Neural progenitor cell (in vitro differentiated cells): ENCODE measurements around the gene TTLL10. TPM values are rescaled to one million over a fixed set of nuclear protein-coding genes. Genes with fewer than 3 reads are reported as not detected.

Experiments used
- DNase-seq: peaks from one replicate; pipeline ENCODE4 v3.0.0-alpha.2; 2016; ENCODE audit warnings: low spot score
- H2AFZ ChIP-seq: fragments of 200-600 bp; sonication (generic); replicated peaks from 2 replicates; pipeline ENCODE4 v1.6.1; 2016; ENCODE audit warnings: antibody characterized with exemption
- H3F3A ChIP-seq: fragments of 200-600 bp; sonication (generic); 2 replicates; pipeline ENCODE4 v1.6.1; 2016; ENCODE audit warnings: antibody characterized with exemption, low read depth
- H3K27ac ChIP-seq: fragments of 200-600 bp; sonication (generic); 2 replicates; pipeline ENCODE4 v1.5.1; 2016; ENCODE audit warnings: mild to moderate bottlenecking
- H3K27me3 ChIP-seq: fragments of 200-600 bp; sonication (generic); 2 replicates; pipeline ENCODE4 v1.6.1; 2016; ENCODE audit warnings: mild to moderate bottlenecking, moderate library complexity
- H3K36me3 ChIP-seq: fragments of 200-600 bp; sonication (generic); 2 replicates; pipeline ENCODE4 v1.5.1; 2016
- H3K4me1 ChIP-seq: fragments of 200-600 bp; sonication (generic); 2 replicates; pipeline ENCODE4 v1.6.1; 2016; ENCODE audit warnings: mixed run types
- H3K4me2 ChIP-seq: fragments of 200-600 bp; sonication (generic); 2 replicates; pipeline ENCODE4 v1.6.1; 2016
- H3K4me3 ChIP-seq: fragments of 200-600 bp; sonication (generic); 2 replicates; pipeline ENCODE4 v1.5.1; 2016
- H3K79me2 ChIP-seq: fragments of 200-600 bp; sonication (generic); 2 replicates; pipeline ENCODE4 v1.6.1; 2016; ENCODE audit warnings: low read depth
- H3K9ac ChIP-seq: fragments of 200-600 bp; sonication (generic); 2 replicates; pipeline ENCODE4 v1.6.1; 2016
- H3K9me3 ChIP-seq: fragments of 200-600 bp; sonication (generic); 2 replicates; pipeline ENCODE4 v1.5.1; 2016; ENCODE audit warnings: low read depth
- H4K20me1 ChIP-seq: fragments of 200-600 bp; sonication (generic); 2 replicates; pipeline ENCODE4 v1.6.1; 2016; ENCODE audit warnings: low read depth
- H3K27ac Mint-ChIP-seq: 3 replicates; pipeline ENCODE4 v1.8.0; 2021; ENCODE audit warnings: mixed read lengths
- H3K27me3 Mint-ChIP-seq: 2 replicates; pipeline ENCODE4 v1.8.0; 2022; ENCODE audit warnings: low read depth, mild to moderate bottlenecking, inconsistent platforms, moderate library complexity, mixed read lengths; ENCODE audit not compliant: insufficient read depth
- H3K36me3 Mint-ChIP-seq: 3 replicates; pipeline ENCODE4 v1.8.0; 2021; ENCODE audit warnings: mixed read lengths
- H3K4me1 Mint-ChIP-seq: 3 replicates; pipeline ENCODE4 v1.8.0; 2021; ENCODE audit warnings: mixed read lengths
- H3K4me3 Mint-ChIP-seq: 3 replicates; pipeline ENCODE4 v1.8.0; 2021; ENCODE audit warnings: mild to moderate bottlenecking, moderate library complexity, mixed read lengths
- H3K9me3 Mint-ChIP-seq: 3 replicates; pipeline ENCODE4 v1.8.0; 2020; ENCODE audit warnings: mixed read lengths
- EZH2 ChIP-seq: fragments of 200-600 bp; sonication (generic); IDR thresholded peaks from 2 replicates; pipeline ENCODE4 v1.6.1; 2017; ENCODE audit warnings: antibody characterized with exemption, mild to moderate bottlenecking, moderate library complexity
- EZH2phosphoT487 ChIP-seq: fragments of 200-600 bp; sonication (generic); IDR thresholded peaks from 2 replicates; pipeline ENCODE4 v1.6.1; 2017; ENCODE audit warnings: antibody characterized with exemption
- total RNA-seq: library from RNA; depleted of rRNA; stranded (reverse); fragments of >200 nt; gene quantifications from 2 replicates; pipeline ENCODE4 v1.2.3, GENCODE V29; 2015; ENCODE audit warnings: low replicate concordance
- TF ChIP-seq, protein P1 (sequence below): fragments of 200-600 bp; sonication (generic); IDR thresholded peaks from 2 replicates; pipeline ENCODE4 v1.5.1; 2017; ENCODE audit warnings: antibody characterized with exemption, mild to moderate bottlenecking

TTLL10 gene
- total RNA-seq, 1 donor from 2014 or later, result not detected

DNA sequence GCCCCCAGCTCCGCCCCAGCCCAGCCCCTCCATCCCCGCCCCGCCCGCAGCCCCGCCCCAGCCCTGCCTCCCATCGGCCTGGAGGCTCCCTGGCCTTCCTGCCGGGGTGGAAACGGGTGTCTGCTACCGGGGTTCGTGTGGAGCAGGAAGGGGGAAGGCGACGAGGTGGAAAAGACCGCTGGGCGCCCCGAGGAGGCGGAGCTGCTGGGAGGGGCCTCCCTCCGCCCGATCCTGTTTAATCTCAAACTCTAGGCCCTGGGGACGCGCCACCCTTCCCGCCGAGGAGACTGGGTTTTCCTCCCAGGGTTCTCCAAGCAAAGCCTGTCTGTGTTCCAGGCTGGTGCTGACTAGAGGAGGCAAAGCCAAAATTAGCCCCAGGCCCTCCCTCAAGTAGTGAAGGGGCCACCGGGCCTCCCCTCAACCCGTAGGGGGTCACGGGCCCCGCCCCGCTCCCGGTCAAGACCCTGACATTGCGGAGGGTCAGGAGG, 16.2 kb upstream of the TTLL10 start:
- Histone ChIP-seq H3K27me3 (peaks cover 6% of the 10 kb centered on the region), H3K9me3 (no peaks in the 10 kb centered on the region), H3K4me2 (peak overlapping the region; percentile 99), H3K4me3 (peak overlapping the region; percentile 61), H2AFZ (no peak overlapping the region), H4K20me1 (no peaks in the 10 kb centered on the region), H3F3A (peaks cover 22% of the 10 kb centered on the region), H3K36me3 (no peaks in the 10 kb centered on the region), H3K9ac (no peak overlapping the region), H3K4me1 (peaks cover 19% of the 10 kb centered on the region), H3K27ac (no peak overlapping the region), H3K79me2 (no peaks in the 10 kb centered on the region)
- H3K27ac Mint-ChIP-seq, result no peak overlapping the region
- peaks cover 23% of the 10 kb centered on the region for H3K9me3 Mint-ChIP-seq
- peak overlapping the region; percentile 58 for H3K4me3 Mint-ChIP-seq
- TF ChIP-seq EZH2, result no peak
- TF ChIP-seq, protein P1, sequence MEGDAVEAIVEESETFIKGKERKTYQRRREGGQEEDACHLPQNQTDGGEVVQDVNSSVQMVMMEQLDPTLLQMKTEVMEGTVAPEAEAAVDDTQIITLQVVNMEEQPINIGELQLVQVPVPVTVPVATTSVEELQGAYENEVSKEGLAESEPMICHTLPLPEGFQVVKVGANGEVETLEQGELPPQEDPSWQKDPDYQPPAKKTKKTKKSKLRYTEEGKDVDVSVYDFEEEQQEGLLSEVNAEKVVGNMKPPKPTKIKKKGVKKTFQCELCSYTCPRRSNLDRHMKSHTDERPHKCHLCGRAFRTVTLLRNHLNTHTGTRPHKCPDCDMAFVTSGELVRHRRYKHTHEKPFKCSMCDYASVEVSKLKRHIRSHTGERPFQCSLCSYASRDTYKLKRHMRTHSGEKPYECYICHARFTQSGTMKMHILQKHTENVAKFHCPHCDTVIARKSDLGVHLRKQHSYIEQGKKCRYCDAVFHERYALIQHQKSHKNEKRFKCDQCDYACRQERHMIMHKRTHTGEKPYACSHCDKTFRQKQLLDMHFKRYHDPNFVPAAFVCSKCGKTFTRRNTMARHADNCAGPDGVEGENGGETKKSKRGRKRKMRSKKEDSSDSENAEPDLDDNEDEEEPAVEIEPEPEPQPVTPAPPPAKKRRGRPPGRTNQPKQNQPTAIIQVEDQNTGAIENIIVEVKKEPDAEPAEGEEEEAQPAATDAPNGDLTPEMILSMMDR, result no peak
- TF ChIP-seq EZH2phosphoT487, result no peak
- peaks cover 8% of the 10 kb centered on the region for H3K36me3 Mint-ChIP-seq
- H3K4me1 Mint-ChIP-seq, result peaks cover 3% of the 10 kb centered on the region
- H3K27me3 Mint-ChIP-seq, result peaks cover 27% of the 10 kb centered on the region
- DNase-seq, result peak; percentile 72

DNA sequence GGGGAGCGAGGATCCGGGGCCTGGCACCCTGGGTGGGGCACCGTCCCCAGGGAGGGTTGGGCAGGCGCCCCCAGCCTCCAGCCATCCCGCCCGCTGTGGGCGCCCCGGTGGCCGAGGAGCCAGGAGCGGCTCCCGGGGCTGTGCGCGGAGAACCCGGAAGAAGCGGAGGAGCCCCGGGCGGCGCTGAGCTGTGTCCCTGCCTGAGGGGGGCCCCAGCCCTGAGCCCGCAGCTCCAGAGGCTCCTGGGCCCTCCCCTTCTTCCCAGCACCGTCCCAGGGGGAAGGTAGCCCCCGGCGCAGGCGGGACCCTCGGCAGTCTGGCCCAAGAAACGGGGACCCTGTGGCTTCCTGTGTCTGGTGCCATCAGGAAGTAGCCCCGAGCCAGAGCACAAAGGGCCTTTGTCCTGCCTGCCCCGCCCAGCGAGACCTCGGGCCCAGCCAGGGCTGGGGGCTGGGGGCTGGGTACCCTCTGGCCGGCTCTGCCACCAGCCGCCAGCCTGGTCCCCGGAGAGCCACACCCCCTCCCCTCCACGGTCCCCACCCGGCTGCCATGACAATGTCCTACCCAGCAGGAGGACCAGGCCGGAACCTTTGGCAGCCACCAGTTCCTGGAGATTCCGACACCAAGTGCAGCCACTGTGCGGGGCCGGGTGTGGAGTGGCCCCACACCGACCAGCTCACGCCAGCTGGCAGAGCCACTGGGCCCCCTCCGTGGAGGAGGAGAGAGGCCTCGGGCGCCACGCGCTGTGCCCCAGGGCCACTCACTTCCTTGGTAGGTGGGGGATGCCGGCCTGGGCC, 15.6 kb upstream of the TTLL10 start:
- H3K4me3 ChIP-seq, result peak overlapping the region; percentile 61
- H3K9me3 ChIP-seq, result no peaks in the 10 kb centered on the region

DNA sequence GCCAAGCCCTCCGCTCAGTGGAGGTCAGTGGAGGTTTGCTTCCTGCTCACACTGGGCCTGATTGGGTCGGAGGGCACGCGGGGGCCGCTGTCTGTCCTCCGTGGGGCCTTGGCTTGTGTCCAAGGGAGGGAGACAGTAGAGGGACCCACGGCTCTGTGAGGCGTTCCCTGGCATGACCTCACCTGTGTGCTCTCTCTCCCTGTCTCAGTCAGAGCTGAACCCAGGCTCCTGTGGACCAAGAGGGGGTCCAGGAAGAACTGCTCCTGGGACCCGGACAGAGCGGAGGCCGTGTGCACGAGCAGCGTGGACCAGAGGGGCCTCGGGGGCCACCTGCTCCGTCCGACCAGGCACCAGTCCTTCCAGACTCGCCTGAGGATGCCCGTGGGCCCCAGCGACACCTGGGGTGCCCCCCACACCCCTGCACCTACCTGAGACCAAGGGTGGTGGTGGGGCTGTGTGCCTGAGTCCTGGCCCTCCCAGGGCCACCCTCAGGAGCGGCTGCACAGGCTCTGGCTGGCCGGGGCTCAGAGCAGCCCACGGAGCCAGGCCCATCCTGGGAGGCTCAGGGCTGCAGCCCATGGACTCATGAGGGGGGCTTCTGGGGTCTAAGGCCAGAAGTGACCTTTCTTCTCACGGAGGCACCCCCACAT, 13.3 kb upstream of the TTLL10 start:
- no peak overlapping the region for H3K27ac Mint-ChIP-seq
- Histone ChIP-seq H3K9ac (no peak overlapping the region), H3K79me2 (no peaks in the 10 kb centered on the region), H3K27me3 (peaks cover 35% of the 10 kb centered on the region), H3K4me2 (no peak overlapping the region), H3K4me1 (peaks cover 30% of the 10 kb centered on the region), H3K27ac (no peak overlapping the region), H3K4me3 (no peak overlapping the region), H3K9me3 (no peaks in the 10 kb centered on the region), H3F3A (peaks cover 24% of the 10 kb centered on the region), H4K20me1 (no peaks in the 10 kb centered on the region), H2AFZ (no peak overlapping the region), H3K36me3 (no peaks in the 10 kb centered on the region)
- DNase-seq, result no peak
- H3K4me3 Mint-ChIP-seq, result no peak overlapping the region
- no peaks in the 10 kb centered on the region for H3K36me3 Mint-ChIP-seq
- peaks cover 9% of the 10 kb centered on the region for H3K4me1 Mint-ChIP-seq
- peaks cover 14% of the 10 kb centered on the region for H3K27me3 Mint-ChIP-seq
- H3K9me3 Mint-ChIP-seq, result peaks cover 2% of the 10 kb centered on the region
- no peak for TF ChIP-seq EZH2
- no peak for TF ChIP-seq EZH2phosphoT487
- TF ChIP-seq, protein P1, result no peak

More for the DNA sequence above, 15.6 kb upstream of the TTLL10 start:
- H4K20me1 ChIP-seq, result no peaks in the 10 kb centered on the region
- no peak overlapping the region for H3K27ac ChIP-seq
- no peak overlapping the region for H2AFZ ChIP-seq
- no peaks in the 10 kb centered on the region for H3K36me3 ChIP-seq
- Mint-ChIP-seq H3K4me3 (no peak overlapping the region), H3K27me3 (peaks cover 22% of the 10 kb centered on the region), H3K36me3 (peaks cover 5% of the 10 kb centered on the region), H3K4me1 (peaks cover 3% of the 10 kb centered on the region), H3K9me3 (peaks cover 17% of the 10 kb centered on the region), H3K27ac (no peak overlapping the region)
- TF ChIP-seq EZH2phosphoT487 (no peak), EZH2 (no peak)
- TF ChIP-seq, protein P1, result no peak
- H3K4me2 ChIP-seq, result peak overlapping the region; percentile 99
- H3K27me3 ChIP-seq, result peaks cover 12% of the 10 kb centered on the region
- H3K9ac ChIP-seq, result no peak overlapping the region
- peaks cover 15% of the 10 kb centered on the region for H3F3A ChIP-seq
- H3K79me2 ChIP-seq, result no peaks in the 10 kb centered on the region
- peaks cover 21% of the 10 kb centered on the region for H3K4me1 ChIP-seq
- DNase-seq, result peak; percentile 77
